ENCODE data around the gene SUSD1.
A peak's percentile ranks its signal among the peaks of the same experiment; 100 is the strongest.

The SUSD1 gene

DNA sequence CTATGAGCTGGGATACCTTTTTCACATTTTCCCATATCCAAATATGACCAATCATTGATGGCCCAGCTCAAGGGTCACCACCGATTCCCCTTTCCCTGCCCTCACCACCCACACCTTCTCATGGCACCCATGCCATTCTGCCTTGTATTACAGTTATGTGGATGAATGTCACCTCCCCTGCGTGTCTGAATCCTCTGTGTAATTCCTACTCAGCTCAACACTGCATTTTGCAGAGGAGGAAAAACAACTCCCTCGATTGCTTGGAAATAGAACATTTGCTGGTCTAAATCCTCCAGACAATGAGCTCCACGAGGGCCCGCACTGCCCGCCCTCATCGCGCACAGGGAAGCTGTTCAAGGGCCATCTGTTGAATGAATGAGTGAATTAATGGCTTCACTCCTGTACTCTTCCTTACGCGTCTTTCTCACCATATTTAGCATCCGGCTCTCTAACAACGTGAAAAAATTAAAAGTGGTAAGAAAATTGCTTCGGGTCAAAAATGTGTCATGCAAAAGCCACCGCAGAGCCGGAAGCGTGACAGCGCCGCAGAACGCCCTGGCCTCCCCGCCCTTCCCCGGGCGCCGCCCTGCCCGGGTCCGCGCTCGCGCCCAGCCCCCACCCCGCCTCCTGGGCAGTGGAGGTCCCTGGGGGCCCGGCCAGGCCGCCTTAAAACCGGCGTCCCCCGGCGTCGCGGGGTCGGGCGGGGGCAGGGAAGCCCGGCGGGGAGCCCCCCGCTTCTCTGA lies 704 bp downstream of the SUSD1 start (continued):
- TF ChIP-seq ZNF133 (tag by site-specific recombination; IDR thresholded peaks at IDR 0.05), result no peak
- TF ChIP-seq, protein P1, sequence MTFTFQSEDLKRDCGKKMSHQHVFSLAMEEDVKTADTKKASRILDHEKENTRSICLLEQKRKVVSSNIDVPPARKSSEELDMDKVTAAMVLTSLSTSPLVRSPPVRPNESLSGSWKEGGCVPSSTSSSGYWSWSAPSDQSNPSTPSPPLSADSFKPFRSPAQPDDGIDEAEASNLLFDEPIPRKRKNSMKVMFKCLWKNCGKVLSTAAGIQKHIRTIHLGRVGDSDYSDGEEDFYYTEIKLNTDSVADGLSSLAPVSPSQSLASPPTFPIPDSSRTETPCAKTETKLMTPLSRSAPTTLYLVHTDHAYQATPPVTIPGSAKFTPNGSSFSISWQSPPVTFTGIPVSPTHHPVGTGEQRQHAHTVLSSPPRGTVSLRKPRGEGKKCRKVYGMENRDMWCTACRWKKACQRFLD (tag by site-specific recombination; IDR thresholded peaks at IDR 0.05), result no peak
- TF ChIP-seq, protein P2, sequence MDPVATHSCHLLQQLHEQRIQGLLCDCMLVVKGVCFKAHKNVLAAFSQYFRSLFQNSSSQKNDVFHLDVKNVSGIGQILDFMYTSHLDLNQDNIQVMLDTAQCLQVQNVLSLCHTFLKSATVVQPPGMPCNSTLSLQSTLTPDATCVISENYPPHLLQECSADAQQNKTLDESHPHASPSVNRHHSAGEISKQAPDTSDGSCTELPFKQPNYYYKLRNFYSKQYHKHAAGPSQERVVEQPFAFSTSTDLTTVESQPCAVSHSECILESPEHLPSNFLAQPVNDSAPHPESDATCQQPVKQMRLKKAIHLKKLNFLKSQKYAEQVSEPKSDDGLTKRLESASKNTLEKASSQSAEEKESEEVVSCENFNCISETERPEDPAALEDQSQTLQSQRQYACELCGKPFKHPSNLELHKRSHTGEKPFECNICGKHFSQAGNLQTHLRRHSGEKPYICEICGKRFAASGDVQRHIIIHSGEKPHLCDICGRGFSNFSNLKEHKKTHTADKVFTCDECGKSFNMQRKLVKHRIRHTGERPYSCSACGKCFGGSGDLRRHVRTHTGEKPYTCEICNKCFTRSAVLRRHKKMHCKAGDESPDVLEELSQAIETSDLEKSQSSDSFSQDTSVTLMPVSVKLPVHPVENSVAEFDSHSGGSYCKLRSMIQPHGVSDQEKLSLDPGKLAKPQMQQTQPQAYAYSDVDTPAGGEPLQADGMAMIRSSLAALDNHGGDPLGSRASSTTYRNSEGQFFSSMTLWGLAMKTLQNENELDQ (tag by site-specific recombination; IDR thresholded peaks at IDR 0.05; ENCODE audit: low read depth), result no peak
- TF ChIP-seq, protein P3, sequence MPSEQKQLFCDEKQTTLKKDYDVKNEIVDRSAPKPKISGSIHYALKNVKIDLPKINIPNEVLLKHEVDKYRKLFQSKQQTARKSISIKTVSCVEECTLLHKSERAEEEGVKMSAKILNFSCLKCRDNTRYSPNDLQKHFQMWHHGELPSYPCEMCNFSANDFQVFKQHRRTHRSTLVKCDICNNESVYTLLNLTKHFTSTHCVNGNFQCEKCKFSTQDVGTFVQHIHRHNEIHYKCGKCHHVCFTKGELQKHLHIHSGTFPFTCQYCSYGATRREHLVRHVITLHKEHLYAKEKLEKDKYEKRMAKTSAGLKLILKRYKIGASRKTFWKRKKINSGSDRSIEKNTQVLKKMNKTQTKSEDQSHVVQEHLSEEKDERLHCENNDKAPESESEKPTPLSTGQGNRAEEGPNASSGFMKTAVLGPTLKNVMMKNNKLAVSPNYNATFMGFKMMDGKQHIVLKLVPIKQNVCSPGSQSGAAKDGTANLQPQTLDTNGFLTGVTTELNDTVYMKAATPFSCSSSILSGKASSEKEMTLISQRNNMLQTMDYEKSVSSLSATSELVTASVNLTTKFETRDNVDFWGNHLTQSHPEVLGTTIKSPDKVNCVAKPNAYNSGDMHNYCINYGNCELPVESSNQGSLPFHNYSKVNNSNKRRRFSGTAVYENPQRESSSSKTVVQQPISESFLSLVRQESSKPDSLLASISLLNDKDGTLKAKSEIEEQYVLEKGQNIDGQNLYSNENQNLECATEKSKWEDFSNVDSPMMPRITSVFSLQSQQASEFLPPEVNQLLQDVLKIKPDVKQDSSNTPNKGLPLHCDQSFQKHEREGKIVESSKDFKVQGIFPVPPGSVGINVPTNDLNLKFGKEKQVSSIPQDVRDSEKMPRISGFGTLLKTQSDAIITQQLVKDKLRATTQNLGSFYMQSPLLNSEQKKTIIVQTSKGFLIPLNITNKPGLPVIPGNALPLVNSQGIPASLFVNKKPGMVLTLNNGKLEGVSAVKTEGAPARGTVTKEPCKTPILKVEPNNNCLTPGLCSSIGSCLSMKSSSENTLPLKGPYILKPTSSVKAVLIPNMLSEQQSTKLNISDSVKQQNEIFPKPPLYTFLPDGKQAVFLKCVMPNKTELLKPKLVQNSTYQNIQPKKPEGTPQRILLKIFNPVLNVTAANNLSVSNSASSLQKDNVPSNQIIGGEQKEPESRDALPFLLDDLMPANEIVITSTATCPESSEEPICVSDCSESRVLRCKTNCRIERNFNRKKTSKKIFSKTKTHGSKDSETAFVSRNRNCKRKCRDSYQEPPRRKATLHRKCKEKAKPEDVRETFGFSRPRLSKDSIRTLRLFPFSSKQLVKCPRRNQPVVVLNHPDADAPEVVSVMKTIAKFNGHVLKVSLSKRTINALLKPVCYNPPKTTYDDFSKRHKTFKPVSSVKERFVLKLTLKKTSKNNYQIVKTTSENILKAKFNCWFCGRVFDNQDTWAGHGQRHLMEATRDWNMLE (tag by site-specific recombination; conservative IDR thresholded peaks at IDR 0.05; ENCODE audit: low read depth), result no peak
- TF ChIP-seq ZXDB (tag by site-specific recombination; IDR thresholded peaks at IDR 0.05), result 0 out of 2 replicates have a peak, but pooled peaks have one; percentile 21
- peak; percentile 29; the same call in 1 of the 2 replicates for TF ChIP-seq GLIS1 (tag by site-specific recombination; IDR thresholded peaks at IDR 0.05)
- TF ChIP-seq ZNF426 (tag by site-specific recombination; IDR thresholded peaks at IDR 0.05), result no peak
- peak; percentile 77; the same call in 1 of the 2 replicates for TF ChIP-seq KLF1 (tag by site-specific recombination; IDR thresholded peaks at IDR 0.05)
- no peak for TF ChIP-seq ZNF114 (tag by site-specific recombination; IDR thresholded peaks at IDR 0.05)
- TF ChIP-seq ZNF621 (tag by site-specific recombination; IDR thresholded peaks at IDR 0.05), result no peak
- TF ChIP-seq ZSCAN30 (tag by site-specific recombination; IDR thresholded peaks at IDR 0.05), result 0 out of 2 replicates have a peak, but pooled peaks have one; percentile 14
- TF ChIP-seq, protein P4, sequence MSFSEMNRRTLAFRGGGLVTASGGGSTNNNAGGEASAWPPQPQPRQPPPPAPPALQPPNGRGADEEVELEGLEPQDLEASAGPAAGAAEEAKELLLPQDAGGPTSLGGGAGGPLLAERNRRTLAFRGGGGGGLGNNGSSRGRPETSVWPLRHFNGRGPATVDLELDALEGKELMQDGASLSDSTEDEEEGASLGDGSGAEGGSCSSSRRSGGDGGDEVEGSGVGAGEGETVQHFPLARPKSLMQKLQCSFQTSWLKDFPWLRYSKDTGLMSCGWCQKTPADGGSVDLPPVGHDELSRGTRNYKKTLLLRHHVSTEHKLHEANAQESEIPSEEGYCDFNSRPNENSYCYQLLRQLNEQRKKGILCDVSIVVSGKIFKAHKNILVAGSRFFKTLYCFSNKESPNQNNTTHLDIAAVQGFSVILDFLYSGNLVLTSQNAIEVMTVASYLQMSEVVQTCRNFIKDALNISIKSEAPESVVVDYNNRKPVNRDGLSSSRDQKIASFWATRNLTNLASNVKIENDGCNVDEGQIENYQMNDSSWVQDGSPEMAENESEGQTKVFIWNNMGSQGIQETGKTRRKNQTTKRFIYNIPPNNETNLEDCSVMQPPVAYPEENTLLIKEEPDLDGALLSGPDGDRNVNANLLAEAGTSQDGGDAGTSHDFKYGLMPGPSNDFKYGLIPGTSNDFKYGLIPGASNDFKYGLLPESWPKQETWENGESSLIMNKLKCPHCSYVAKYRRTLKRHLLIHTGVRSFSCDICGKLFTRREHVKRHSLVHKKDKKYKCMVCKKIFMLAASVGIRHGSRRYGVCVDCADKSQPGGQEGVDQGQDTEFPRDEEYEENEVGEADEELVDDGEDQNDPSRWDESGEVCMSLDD (tag by site-specific recombination; IDR thresholded peaks at IDR 0.05), result no peak
- TF ChIP-seq ZNF394 (tag by site-specific recombination; IDR thresholded peaks at IDR 0.05; ENCODE audit: borderline replicate concordance), result no peak
- 0 out of 2 replicates have a peak, but pooled peaks have one; percentile 23 for TF ChIP-seq SCRT1 (tag by site-specific recombination; IDR thresholded peaks at IDR 0.05; ENCODE audit: borderline replicate concordance)
- peak; percentile 60; the same call in 1 of the 2 replicates for TF ChIP-seq KLF10 (tag by site-specific recombination; IDR thresholded peaks at IDR 0.05)
- TF ChIP-seq ZNF24 (tag by site-specific recombination; IDR thresholded peaks at IDR 0.05), result peak; percentile 94
- TF ChIP-seq ZNF37A (tag by site-specific recombination; IDR thresholded peaks at IDR 0.05), result no peak
- no peak for TF ChIP-seq ZNF768 (tag by site-specific recombination; IDR thresholded peaks at IDR 0.05)
- peak; percentile 27; the same call in 1 of the 2 replicates for TF ChIP-seq ZNF561 (tag by site-specific recombination; IDR thresholded peaks at IDR 0.05; ENCODE audit: borderline replicate concordance)
- TF ChIP-seq, protein P5, sequence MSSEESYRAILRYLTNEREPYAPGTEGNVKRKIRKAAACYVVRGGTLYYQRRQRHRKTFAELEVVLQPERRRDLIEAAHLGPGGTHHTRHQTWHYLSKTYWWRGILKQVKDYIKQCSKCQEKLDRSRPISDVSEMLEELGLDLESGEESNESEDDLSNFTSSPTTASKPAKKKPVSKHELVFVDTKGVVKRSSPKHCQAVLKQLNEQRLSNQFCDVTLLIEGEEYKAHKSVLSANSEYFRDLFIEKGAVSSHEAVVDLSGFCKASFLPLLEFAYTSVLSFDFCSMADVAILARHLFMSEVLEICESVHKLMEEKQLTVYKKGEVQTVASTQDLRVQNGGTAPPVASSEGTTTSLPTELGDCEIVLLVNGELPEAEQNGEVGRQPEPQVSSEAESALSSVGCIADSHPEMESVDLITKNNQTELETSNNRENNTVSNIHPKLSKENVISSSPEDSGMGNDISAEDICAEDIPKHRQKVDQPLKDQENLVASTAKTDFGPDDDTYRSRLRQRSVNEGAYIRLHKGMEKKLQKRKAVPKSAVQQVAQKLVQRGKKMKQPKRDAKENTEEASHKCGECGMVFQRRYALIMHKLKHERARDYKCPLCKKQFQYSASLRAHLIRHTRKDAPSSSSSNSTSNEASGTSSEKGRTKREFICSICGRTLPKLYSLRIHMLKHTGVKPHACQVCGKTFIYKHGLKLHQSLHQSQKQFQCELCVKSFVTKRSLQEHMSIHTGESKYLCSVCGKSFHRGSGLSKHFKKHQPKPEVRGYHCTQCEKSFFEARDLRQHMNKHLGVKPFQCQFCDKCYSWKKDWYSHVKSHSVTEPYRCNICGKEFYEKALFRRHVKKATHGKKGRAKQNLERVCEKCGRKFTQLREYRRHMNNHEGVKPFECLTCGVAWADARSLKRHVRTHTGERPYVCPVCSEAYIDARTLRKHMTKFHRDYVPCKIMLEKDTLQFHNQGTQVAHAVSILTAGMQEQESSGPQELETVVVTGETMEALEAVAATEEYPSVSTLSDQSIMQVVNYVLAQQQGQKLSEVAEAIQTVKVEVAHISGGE (tag by site-specific recombination; conservative IDR thresholded peaks at IDR 0.05; ENCODE audit: low read depth), result 0 out of 2 replicates have a peak, but pooled peaks have one; percentile 17
- TF ChIP-seq ZFP41 (tag by site-specific recombination; IDR thresholded peaks at IDR 0.05; ENCODE audit: borderline replicate concordance), result no peak
- no peak for TF ChIP-seq ZNF169 (tag by site-specific recombination; IDR thresholded peaks at IDR 0.05)
- no peak for TF ChIP-seq ZNF266 (tag by site-specific recombination; IDR thresholded peaks at IDR 0.05; ENCODE audit: low read depth)

Data from HEK293 (cell line).